ENCODE results near the gene WAS.
"Not testable (repeated sequence)": the region's sequence is repeated elsewhere in the genome, so short reads cannot be mapped to it uniquely, and the experiment has no call there.

The WAS gene

GRCh38 chrX:48688531-48689150 lies 5.0 kb downstream of the WAS start:
- Histone ChIP-seq H3K36me3 (ENCODE audit: insufficient read depth, low read depth, low read length) (no peaks in the 10 kb centered on the region), H3K4me3 (ENCODE audit: low read length) (no peak overlapping the region), H3K4me1 (ENCODE audit: insufficient read depth, low read length) (no peaks in the 10 kb centered on the region), H3K27me3 (ENCODE audit: insufficient read depth, low read length) (no peaks in the 10 kb centered on the region), H3K9me3 (ENCODE audit: insufficient read depth, low read depth, low read length) (no peaks in the 10 kb centered on the region), H3K27ac (ENCODE audit: low read length) (no peak overlapping the region), H3K9ac (ENCODE audit: low read depth, low read length) (no peak overlapping the region)

- no peak overlapping the region for H3K4me3 ChIP-seq (ENCODE audit: low read length)
- no peaks in the 10 kb centered on the region for H3K9me3 ChIP-seq (ENCODE audit: insufficient read depth, low read depth, low read length)
- 0 out of 2 replicates have a peak, but pooled peaks cover under 1% of the 10 kb centered on the region for H3K27me3 ChIP-seq (ENCODE audit: insufficient read depth, low read length)
- no peaks in the 10 kb centered on the region for H3K36me3 ChIP-seq (ENCODE audit: insufficient read depth, low read depth, low read length)
- H3K27ac ChIP-seq (ENCODE audit: low read length) = no peak overlapping the region
- H3K4me1 ChIP-seq (ENCODE audit: insufficient read depth, low read length) = no peaks in the 10 kb centered on the region
- H3K9ac ChIP-seq (ENCODE audit: low read depth, low read length) = no peak overlapping the region
Observed at GRCh38 chrX:48689208-48689920, 5.8 kb downstream of the WAS start.

- H3K27me3 ChIP-seq (ENCODE audit: insufficient read depth, low read length); H3K4me3 ChIP-seq (ENCODE audit: low read length); H3K4me1 ChIP-seq (ENCODE audit: insufficient read depth, low read length); H3K9ac ChIP-seq (ENCODE audit: low read depth, low read length); H3K27ac ChIP-seq (ENCODE audit: low read length); H3K9me3 ChIP-seq (ENCODE audit: insufficient read depth, low read depth, low read length); H3K36me3 ChIP-seq (ENCODE audit: insufficient read depth, low read depth, low read length): not testable (repeated sequence)
Observed at GRCh38 chrX:48691746-48692145, 8.1 kb downstream of the WAS start.

- no peak overlapping the region for H3K9ac ChIP-seq (ENCODE audit: low read depth, low read length)
- peaks cover 11% of the 10 kb centered on the region; the same call in 1 of the 2 replicates for H3K36me3 ChIP-seq (ENCODE audit: insufficient read depth, low read depth, low read length)
- no peak overlapping the region for H3K4me3 ChIP-seq (ENCODE audit: low read length)
- no peak overlapping the region for H3K27ac ChIP-seq (ENCODE audit: low read length)
- peaks cover 7% of the 10 kb centered on the region; the same call in 1 of the 2 replicates for H3K27me3 ChIP-seq (ENCODE audit: insufficient read depth, low read length)
- peaks cover 13% of the 10 kb centered on the region for H3K4me1 ChIP-seq (ENCODE audit: insufficient read depth, low read length)
- H3K9me3 ChIP-seq (ENCODE audit: insufficient read depth, low read depth, low read length) = no peaks in the 10 kb centered on the region
Observed at GRCh38 chrX:48694776-48695533, 11.4 kb downstream of the WAS start.

- Histone ChIP-seq H3K27ac (ENCODE audit: low read length) (no peak overlapping the region), H3K4me3 (ENCODE audit: low read length) (peak overlapping the region; percentile 87), H3K36me3 (ENCODE audit: insufficient read depth, low read depth, low read length) (peaks cover 16% of the 10 kb centered on the region), H3K27me3 (ENCODE audit: insufficient read depth, low read length) (peaks cover 7% of the 10 kb centered on the region; the same call in 1 of the 2 replicates), H3K9ac (ENCODE audit: low read depth, low read length) (no peak overlapping the region; the same call in 1 of the 2 replicates), H3K9me3 (ENCODE audit: insufficient read depth, low read depth, low read length) (no peaks in the 10 kb centered on the region), H3K4me1 (ENCODE audit: insufficient read depth, low read length) (peaks cover 13% of the 10 kb centered on the region)
Observed at GRCh38 chrX:48695534-48695896, 11.9 kb downstream of the WAS start.

- Histone ChIP-seq H3K9ac (ENCODE audit: low read depth, low read length) (peak overlapping the region; percentile 89; the same call in 1 of the 2 replicates), H3K36me3 (ENCODE audit: insufficient read depth, low read depth, low read length) (peaks cover 20% of the 10 kb centered on the region), H3K27ac (ENCODE audit: low read length) (no peak overlapping the region), H3K9me3 (ENCODE audit: insufficient read depth, low read depth, low read length) (no peaks in the 10 kb centered on the region), H3K4me3 (ENCODE audit: low read length) (peak overlapping the region; percentile 87), H3K4me1 (ENCODE audit: insufficient read depth, low read length) (peaks cover 13% of the 10 kb centered on the region), H3K27me3 (ENCODE audit: insufficient read depth, low read length) (peaks cover 7% of the 10 kb centered on the region; the same call in 1 of the 2 replicates)
Observed at GRCh38 chrX:48695925-48696300, 12.3 kb downstream of the WAS start.

GRCh38 chrX:48696301-48696908 lies 12.8 kb downstream of the WAS start, which contains the start of gene SUV39H1:
TSS of gene SUV39H1 (plus strand) at chrX:48696734. CDS start at chrX:48696785, 51 bp downstream.
- Histone ChIP-seq H3K9me3 (ENCODE audit: insufficient read depth, low read depth, low read length) (no peaks in the 10 kb centered on the region), H3K4me1 (ENCODE audit: insufficient read depth, low read length) (peaks cover 13% of the 10 kb centered on the region), H3K4me3 (ENCODE audit: low read length) (peak within 1 kb of the TSS; percentile 87), H3K9ac (ENCODE audit: low read depth, low read length) (peak within 1 kb of the TSS; percentile 89), H3K36me3 (ENCODE audit: insufficient read depth, low read depth, low read length) (peaks cover 25% of the 10 kb centered on the region), H3K27me3 (ENCODE audit: insufficient read depth, low read length) (peaks cover 7% of the 10 kb centered on the region; the same call in 1 of the 2 replicates), H3K27ac (ENCODE audit: low read length) (no peak within 1 kb of the TSS)

GRCh38 chrX:48696909-48697727 lies 13.5 kb downstream of the WAS start:
- no peaks in the 10 kb centered on the region for H3K9me3 ChIP-seq (ENCODE audit: insufficient read depth, low read depth, low read length)
- peaks cover 7% of the 10 kb centered on the region; the same call in 1 of the 2 replicates for H3K27me3 ChIP-seq (ENCODE audit: insufficient read depth, low read length)
- peaks cover 13% of the 10 kb centered on the region for H3K4me1 ChIP-seq (ENCODE audit: insufficient read depth, low read length)
- no peak overlapping the region for H3K27ac ChIP-seq (ENCODE audit: low read length)
- H3K9ac ChIP-seq (ENCODE audit: low read depth, low read length) = peak overlapping the region; percentile 89
- peaks cover 32% of the 10 kb centered on the region for H3K36me3 ChIP-seq (ENCODE audit: insufficient read depth, low read depth, low read length)
- H3K4me3 ChIP-seq (ENCODE audit: low read length) = peak overlapping the region; percentile 87

- H3K9me3 ChIP-seq (ENCODE audit: insufficient read depth, low read depth, low read length) = no peaks in the 10 kb centered on the region
- H3K4me3 ChIP-seq (ENCODE audit: low read length) = peak overlapping the region; percentile 87
- H3K36me3 ChIP-seq (ENCODE audit: insufficient read depth, low read depth, low read length) = peaks cover 44% of the 10 kb centered on the region
- no peak overlapping the region for H3K27ac ChIP-seq (ENCODE audit: low read length)
- H3K4me1 ChIP-seq (ENCODE audit: insufficient read depth, low read length) = peaks cover 13% of the 10 kb centered on the region
- H3K9ac ChIP-seq (ENCODE audit: low read depth, low read length) = peak overlapping the region; percentile 89
- peaks cover 7% of the 10 kb centered on the region; the same call in 1 of the 2 replicates for H3K27me3 ChIP-seq (ENCODE audit: insufficient read depth, low read length)
Observed at GRCh38 chrX:48698306-48698705, 14.7 kb downstream of the WAS start.

GRCh38 chrX:48700246-48700645 lies 16.6 kb downstream of the WAS start:
- Histone ChIP-seq H3K4me3 (ENCODE audit: low read length) (no peak overlapping the region), H3K9ac (ENCODE audit: low read depth, low read length) (no peak overlapping the region), H3K9me3 (ENCODE audit: insufficient read depth, low read depth, low read length) (no peaks in the 10 kb centered on the region), H3K27me3 (ENCODE audit: insufficient read depth, low read length) (no peaks in the 10 kb centered on the region), H3K27ac (ENCODE audit: low read length) (no peak overlapping the region), H3K4me1 (ENCODE audit: insufficient read depth, low read length) (peaks cover 13% of the 10 kb centered on the region), H3K36me3 (ENCODE audit: insufficient read depth, low read depth, low read length) (peaks cover 60% of the 10 kb centered on the region)

Data from iPS-20b (cell line).